Stimulated activated CD8-positive, alpha-beta memory T cell treated with anti-CD3 and anti-CD28 coated beads, Interleukin-4, amount 100 ng/mL, for 24 hours (primary cell): ENCODE data around the gene MYLK4.
"Not testable (repeated sequence)": the region's sequence is repeated elsewhere in the genome, so short reads cannot be mapped to it uniquely, and the experiment has no call there.

Experiments used
- DNase-seq: peaks from one replicate; pipeline ENCODE4 v3.0.0-alpha.2; 2020; ENCODE audit warnings: low read depth

The MYLK4 gene

GRCh38 chr6:2777249-2777648 is 26.5 kb upstream of the MYLK4 start:
- no peak for DNase-seq

GRCh38 chr6:2775003-2775402 is 24.3 kb upstream of the MYLK4 start:
- no peak for DNase-seq

- no peak for DNase-seq
Observed at GRCh38 chr6:2773449-2773848, 22.7 kb upstream of the MYLK4 start.

- DNase-seq = no peak
Observed at GRCh38 chr6:2772840-2773239, 22.1 kb upstream of the MYLK4 start.

GRCh38 chr6:2771079-2771478 is 20.4 kb upstream of the MYLK4 start:
- no peak for DNase-seq

- no peak for DNase-seq
Observed at GRCh38 chr6:2770171-2770570, 19.4 kb upstream of the MYLK4 start.

GRCh38 chr6:2768696-2769095 is 18.0 kb upstream of the MYLK4 start:
- DNase-seq = no peak

- no peak for DNase-seq
Observed at GRCh38 chr6:2767657-2768524, 17.2 kb upstream of the MYLK4 start.

- DNase-seq = no peak
Observed at GRCh38 chr6:2766767-2767656, 16.3 kb upstream of the MYLK4 start.

GRCh38 chr6:2765896-2766766 is 15.4 kb upstream of the MYLK4 start:
- DNase-seq = peak; percentile 24

- peak; percentile 93 for DNase-seq
Observed at GRCh38 chr6:2765166-2765895, 14.6 kb upstream of the MYLK4 start, which contains the start of gene WRNIP1. Gene WRNIP1 (plus strand): TSS chr6:2765393. CDS start chr6:2765623, 230 bp downstream.

- DNase-seq = peak; percentile 16
Observed at GRCh38 chr6:2764610-2765165, 14.0 kb upstream of the MYLK4 start.

- DNase-seq = no peak
Observed at GRCh38 chr6:2763876-2764540, 13.3 kb upstream of the MYLK4 start.

GRCh38 chr6:2763345-2763841 is 12.7 kb upstream of the MYLK4 start:
- DNase-seq = no peak

- not testable (repeated sequence) for DNase-seq
Observed at GRCh38 chr6:2762868-2763267, 12.1 kb upstream of the MYLK4 start.

- DNase-seq = no peak
Observed at GRCh38 chr6:2760882-2761842, 10.4 kb upstream of the MYLK4 start.

GRCh38 chr6:2758980-2759379 is 8.3 kb upstream of the MYLK4 start:
- no peak for DNase-seq

- DNase-seq = no peak
Observed at GRCh38 chr6:2756687-2757224, 6.0 kb upstream of the MYLK4 start.

- no peak for DNase-seq
Observed at GRCh38 chr6:2756241-2756640, 5.5 kb upstream of the MYLK4 start.
